Smooth muscle cell (in vitro differentiated cells): Measurements from ENCODE around the gene ZC3H4. TPM values are rescaled to one million over a fixed set of nuclear protein-coding genes. Genes with fewer than 3 reads are reported as not detected.

ENCODE experiments used
- DNase-seq: peaks from one replicate; lab custom pipeline; 2025; ENCODE audit not compliant: unreplicated experiment; lab: John Stamatoyannopoulos, UW
- H2AFZ ChIP-seq: fragments of 200-600 bp; sonication (generic); 2 replicates; pipeline ENCODE4 v1.6.0; 2016; ENCODE audit warnings: antibody characterized with exemption, low read depth, mild to moderate bottlenecking
- H3F3A ChIP-seq: fragments of 200-600 bp; sonication (generic); 2 replicates; pipeline ENCODE4 v1.6.0; 2017; ENCODE audit warnings: antibody characterized with exemption, low read depth
- H3K27ac ChIP-seq: fragments of 200-600 bp; sonication (generic); 2 replicates; pipeline ENCODE4 v1.5.1; 2016; ENCODE audit warnings: low read depth, mild to moderate bottlenecking
- H3K27me3 ChIP-seq: fragments of 200-600 bp; sonication (generic); 2 replicates; pipeline ENCODE4 v1.6.1; 2016; ENCODE audit warnings: low read depth, mild to moderate bottlenecking
- H3K36me3 ChIP-seq: fragments of 200-600 bp; sonication (generic); 2 replicates; pipeline ENCODE4 v1.5.1; 2016; ENCODE audit warnings: low read depth
- H3K4me1 ChIP-seq: fragments of 200-600 bp; sonication (generic); 2 replicates; pipeline ENCODE4 v1.5.1; 2016; ENCODE audit warnings: low read depth
- H3K4me2 ChIP-seq: fragments of 200-600 bp; sonication (generic); 2 replicates; pipeline ENCODE4 v1.6.0; 2016; ENCODE audit warnings: mild to moderate bottlenecking
- H3K4me3 ChIP-seq: fragments of 200-600 bp; sonication (generic); 2 replicates; pipeline ENCODE4 v1.5.1; 2016; ENCODE audit warnings: mild to moderate bottlenecking
- H3K79me2 ChIP-seq: fragments of 200-600 bp; sonication (generic); 2 replicates; pipeline ENCODE4 v1.6.0; 2016; ENCODE audit warnings: low read depth, mild to moderate bottlenecking
- H3K9ac ChIP-seq: fragments of 200-600 bp; sonication (generic); 2 replicates; pipeline ENCODE4 v1.6.0; 2016; ENCODE audit warnings: low read depth
- H3K9me3 ChIP-seq: fragments of 200-600 bp; sonication (generic); replicated peaks from 2 replicates; pipeline ENCODE4 v1.5.1; 2016; ENCODE audit warnings: low read depth
- H4K20me1 ChIP-seq: fragments of 200-600 bp; sonication (generic); 2 replicates; pipeline ENCODE4 v1.6.0; 2016; ENCODE audit warnings: low read depth
- WGBS: methylation state at CpG from one replicate; pipeline ENCODE4 v1.1.7; 2016; ENCODE audit warnings: low lambda C conversion rate; 5-methylcytosine and 5-hydroxymethylcytosine counted together
- polyA plus RNA-seq: library from polyadenylated mRNA; unstranded; fragments of >200 nt; fragmentation: Nextera tagmentation; extraction: Ambion mirVana; gene quantifications from 2 replicates; pipeline ENCODE4 v1.2.1, GENCODE V29; 2016
- total RNA-seq: library from RNA; depleted of rRNA; stranded (reverse); fragments of >200 nt; gene quantifications from 2 replicates; pipeline ENCODE4 v1.2.3, GENCODE V29; 2014
- TF ChIP-seq, protein P1 (sequence below): fragments of 200-600 bp; sonication (generic); IDR thresholded peaks from 2 replicates; pipeline ENCODE4 v1.5.1; 2017; ENCODE audit warnings: borderline replicate concordance, mild to moderate bottlenecking, antibody characterized with exemption; ENCODE audit not compliant: insufficient read depth, poor library complexity, severe bottlenecking

The ZC3H4 gene
- total and polyA plus RNA-seq, 2 experiments from 2014 or later: 1.9 to 9.3 TPM

DNA sequence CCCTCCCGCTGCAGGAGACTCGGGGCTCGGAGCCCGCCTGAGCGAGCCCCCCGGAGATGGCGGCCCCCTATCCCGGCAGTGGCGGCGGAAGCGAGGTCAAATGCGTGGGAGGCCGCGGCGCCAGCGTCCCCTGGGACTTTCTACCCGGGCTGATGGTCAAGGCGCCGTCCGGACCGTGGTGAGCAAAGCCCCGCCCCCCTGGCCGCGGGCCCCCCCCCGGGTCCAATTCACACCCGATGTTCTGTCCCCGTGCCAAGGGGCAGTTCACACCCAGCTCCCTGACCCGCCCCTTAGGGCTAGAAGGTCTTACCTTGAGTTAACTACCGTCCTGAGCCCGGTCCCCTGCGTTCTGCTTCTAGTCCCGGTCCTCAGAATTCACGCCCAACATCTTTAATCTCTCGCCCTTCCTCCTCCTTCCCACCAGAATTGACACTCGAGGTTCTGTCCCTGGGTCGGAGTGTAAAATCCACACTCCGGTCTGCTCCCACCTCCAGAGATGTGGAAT is 92.5 kb downstream of the ZC3H4 start:
- 2% methylated on average over 36 of the region's 37 CpGs for WGBS
- no peaks in the 10 kb centered on the region for H4K20me1 ChIP-seq
- DNase-seq: no peak
- TF ChIP-seq, protein P1, sequence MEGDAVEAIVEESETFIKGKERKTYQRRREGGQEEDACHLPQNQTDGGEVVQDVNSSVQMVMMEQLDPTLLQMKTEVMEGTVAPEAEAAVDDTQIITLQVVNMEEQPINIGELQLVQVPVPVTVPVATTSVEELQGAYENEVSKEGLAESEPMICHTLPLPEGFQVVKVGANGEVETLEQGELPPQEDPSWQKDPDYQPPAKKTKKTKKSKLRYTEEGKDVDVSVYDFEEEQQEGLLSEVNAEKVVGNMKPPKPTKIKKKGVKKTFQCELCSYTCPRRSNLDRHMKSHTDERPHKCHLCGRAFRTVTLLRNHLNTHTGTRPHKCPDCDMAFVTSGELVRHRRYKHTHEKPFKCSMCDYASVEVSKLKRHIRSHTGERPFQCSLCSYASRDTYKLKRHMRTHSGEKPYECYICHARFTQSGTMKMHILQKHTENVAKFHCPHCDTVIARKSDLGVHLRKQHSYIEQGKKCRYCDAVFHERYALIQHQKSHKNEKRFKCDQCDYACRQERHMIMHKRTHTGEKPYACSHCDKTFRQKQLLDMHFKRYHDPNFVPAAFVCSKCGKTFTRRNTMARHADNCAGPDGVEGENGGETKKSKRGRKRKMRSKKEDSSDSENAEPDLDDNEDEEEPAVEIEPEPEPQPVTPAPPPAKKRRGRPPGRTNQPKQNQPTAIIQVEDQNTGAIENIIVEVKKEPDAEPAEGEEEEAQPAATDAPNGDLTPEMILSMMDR: no peak
- H3K36me3 ChIP-seq: no peaks in the 10 kb centered on the region
- H3F3A ChIP-seq: no peaks in the 10 kb centered on the region
- no peak overlapping the region for H2AFZ ChIP-seq
- H3K27me3 ChIP-seq: peaks cover 62% of the 10 kb centered on the region
- H3K4me3 ChIP-seq: peak overlapping the region; percentile 44
- H3K4me2 ChIP-seq: peak overlapping the region; percentile 87
- H3K79me2 ChIP-seq: no peaks in the 10 kb centered on the region
- H3K9ac ChIP-seq: no peak overlapping the region
- no peak overlapping the region for H3K27ac ChIP-seq
- H3K4me1 ChIP-seq: peaks cover 18% of the 10 kb centered on the region
- no peaks in the 10 kb centered on the region for H3K9me3 ChIP-seq

GRCh38 chr19:47020132-47020805 is 93.3 kb downstream of the ZC3H4 start:
- Histone ChIP-seq H4K20me1 (no peaks in the 10 kb centered on the region), H3K9ac (no peak overlapping the region), H3K27me3 (peaks cover 56% of the 10 kb centered on the region), H3K27ac (no peak overlapping the region), H3K9me3 (no peaks in the 10 kb centered on the region), H3K4me3 (peak overlapping the region; percentile 44), H2AFZ (no peak overlapping the region), H3F3A (no peaks in the 10 kb centered on the region), H3K4me2 (peak overlapping the region; percentile 87), H3K79me2 (no peaks in the 10 kb centered on the region), H3K36me3 (no peaks in the 10 kb centered on the region), H3K4me1 (peaks cover 18% of the 10 kb centered on the region)
- DNase-seq: no peak
- 3% methylated on average over 18 of the region's 62 CpGs for WGBS
- TF ChIP-seq, protein P1: no peak

DNA sequence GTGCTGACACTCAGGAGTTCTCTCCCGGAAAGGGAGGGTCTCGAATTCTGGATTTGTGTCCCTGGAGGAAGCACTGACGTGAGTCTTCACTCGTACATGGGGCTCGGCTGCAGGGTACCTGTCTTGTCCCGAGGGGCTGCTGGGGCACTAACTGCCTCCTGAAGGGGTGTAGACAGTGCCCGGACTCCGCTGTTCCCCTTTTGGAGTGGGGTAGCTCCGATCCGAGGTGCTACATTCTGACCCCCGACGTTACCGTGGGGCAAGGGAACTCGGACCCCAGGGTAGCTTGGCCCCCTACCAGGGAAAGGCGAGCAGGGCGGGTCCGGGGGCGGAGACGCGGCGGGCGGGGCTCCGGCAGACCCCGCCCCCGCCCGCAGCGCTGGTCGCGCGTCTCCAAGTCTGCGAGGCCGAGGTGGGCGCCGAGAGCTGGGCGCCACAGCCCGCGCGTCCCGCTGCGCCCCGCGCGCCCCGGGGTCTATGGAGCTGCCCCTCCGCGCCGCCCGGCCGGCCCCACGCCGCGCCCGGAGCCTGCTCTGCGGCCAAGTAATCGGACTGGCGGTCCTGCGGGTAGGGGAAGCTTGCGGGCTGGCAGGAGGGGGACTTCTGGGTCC is 94.0 kb downstream of the ZC3H4 start, which contains the start of gene NPAS1:
Gene NPAS1, plus strand, starts transcription at position 407 of the 611 bp plus-strand sequence. CDS start 1,211 bp downstream, outside the sequence.
- 5% methylated on average over 25 of the region's 58 CpGs for WGBS
- H3K4me2 ChIP-seq: peak within 1 kb of the TSS; percentile 87
- TF ChIP-seq, protein P1: no peak
- no peaks in the 10 kb centered on the region for H3K36me3 ChIP-seq
- peaks cover 55% of the 10 kb centered on the region for H3K27me3 ChIP-seq
- no peak within 1 kb of the TSS for H3K9ac ChIP-seq
- peak within 1 kb of the TSS; percentile 44 for H3K4me3 ChIP-seq
- DNase-seq: no peak
- no peaks in the 10 kb centered on the region for H3F3A ChIP-seq
- H4K20me1 ChIP-seq: no peaks in the 10 kb centered on the region
- H3K79me2 ChIP-seq: no peaks in the 10 kb centered on the region
- peaks cover 18% of the 10 kb centered on the region for H3K4me1 ChIP-seq
- H2AFZ ChIP-seq: no peak within 1 kb of the TSS
- H3K9me3 ChIP-seq: no peaks in the 10 kb centered on the region
- no peak within 1 kb of the TSS for H3K27ac ChIP-seq
